Progenitor cell of endocrine pancreas (in vitro differentiated cells): Measurements from ENCODE around the gene ATP10A. TPM values are rescaled to one million over a fixed set of nuclear protein-coding genes. Genes with fewer than 3 reads are reported as not detected.

Source experiments
- DNase-seq: peaks from one replicate; pipeline ENCODE4 v3.0.0; 2021; ENCODE audit warnings: low spot score; ENCODE audit not compliant: unreplicated experiment
- H3K27ac Mint-ChIP-seq: 2 replicates; pipeline ENCODE4 v1.8.0; 2021; ENCODE audit warnings: mild to moderate bottlenecking, moderate library complexity, mixed read lengths
- H3K27me3 Mint-ChIP-seq: 2 replicates; pipeline ENCODE4 v1.8.0; 2021; ENCODE audit warnings: mixed read lengths
- H3K36me3 Mint-ChIP-seq: 2 replicates; pipeline ENCODE4 v1.8.0; 2022; ENCODE audit warnings: mixed read lengths; ENCODE audit not compliant: insufficient read depth
- H3K4me1 Mint-ChIP-seq: 2 replicates; pipeline ENCODE4 v1.8.0; 2021; ENCODE audit warnings: low read depth, mixed read lengths
- H3K4me3 Mint-ChIP-seq: 2 replicates; pipeline ENCODE4 v1.8.0; 2021; ENCODE audit warnings: low read depth, mild to moderate bottlenecking, moderate library complexity, mixed read lengths
- H3K9me3 Mint-ChIP-seq: 2 replicates; pipeline ENCODE4 v1.8.0; 2021; ENCODE audit warnings: low read depth, mixed read lengths
- total RNA-seq: library from RNA; stranded (reverse); gene quantifications from 2 replicates; pipeline ENCODE4 v1.2.1, GENCODE V29; 2021
- TF ChIP-seq, protein P1 (sequence below): fragments of 200-600 bp; sonication (generic); IDR thresholded peaks from one replicate; pipeline ENCODE4 v1.5.0; 2021; ENCODE audit warnings: antibody characterized with exemption, mild to moderate bottlenecking; ENCODE audit not compliant: unreplicated experiment

The ATP10A gene
- total RNA-seq, 1 donor from 2014 or later: 0.07 TPM

DNA sequence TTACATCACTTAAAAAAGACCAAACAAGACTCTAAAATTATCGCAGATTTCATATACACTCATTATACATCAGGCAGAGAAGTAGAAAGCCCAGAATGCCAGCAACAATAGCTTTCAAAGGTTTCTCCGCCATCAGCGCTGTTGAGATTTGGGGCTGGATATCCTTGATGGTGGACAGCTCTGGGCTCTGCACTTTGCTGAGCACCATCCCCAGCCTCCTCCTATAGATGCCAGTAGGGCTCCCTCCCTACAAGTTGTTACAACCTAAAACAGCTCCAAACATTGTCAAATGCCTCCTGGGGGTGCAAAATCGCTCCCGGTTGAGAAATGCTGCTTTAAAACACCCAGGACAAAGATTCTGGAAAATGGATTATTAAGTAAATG, 73.5 kb downstream of the ATP10A start:
- no peaks in the 10 kb centered on the region for H3K9me3 Mint-ChIP-seq
- TF ChIP-seq, protein P1, sequence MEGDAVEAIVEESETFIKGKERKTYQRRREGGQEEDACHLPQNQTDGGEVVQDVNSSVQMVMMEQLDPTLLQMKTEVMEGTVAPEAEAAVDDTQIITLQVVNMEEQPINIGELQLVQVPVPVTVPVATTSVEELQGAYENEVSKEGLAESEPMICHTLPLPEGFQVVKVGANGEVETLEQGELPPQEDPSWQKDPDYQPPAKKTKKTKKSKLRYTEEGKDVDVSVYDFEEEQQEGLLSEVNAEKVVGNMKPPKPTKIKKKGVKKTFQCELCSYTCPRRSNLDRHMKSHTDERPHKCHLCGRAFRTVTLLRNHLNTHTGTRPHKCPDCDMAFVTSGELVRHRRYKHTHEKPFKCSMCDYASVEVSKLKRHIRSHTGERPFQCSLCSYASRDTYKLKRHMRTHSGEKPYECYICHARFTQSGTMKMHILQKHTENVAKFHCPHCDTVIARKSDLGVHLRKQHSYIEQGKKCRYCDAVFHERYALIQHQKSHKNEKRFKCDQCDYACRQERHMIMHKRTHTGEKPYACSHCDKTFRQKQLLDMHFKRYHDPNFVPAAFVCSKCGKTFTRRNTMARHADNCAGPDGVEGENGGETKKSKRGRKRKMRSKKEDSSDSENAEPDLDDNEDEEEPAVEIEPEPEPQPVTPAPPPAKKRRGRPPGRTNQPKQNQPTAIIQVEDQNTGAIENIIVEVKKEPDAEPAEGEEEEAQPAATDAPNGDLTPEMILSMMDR: no peak
- H3K36me3 Mint-ChIP-seq: no peaks in the 10 kb centered on the region
- no peak overlapping the region for H3K4me3 Mint-ChIP-seq
- no peaks in the 10 kb centered on the region for H3K4me1 Mint-ChIP-seq
- H3K27me3 Mint-ChIP-seq: no peaks in the 10 kb centered on the region
- DNase-seq: no peak
- no peak overlapping the region for H3K27ac Mint-ChIP-seq

DNA sequence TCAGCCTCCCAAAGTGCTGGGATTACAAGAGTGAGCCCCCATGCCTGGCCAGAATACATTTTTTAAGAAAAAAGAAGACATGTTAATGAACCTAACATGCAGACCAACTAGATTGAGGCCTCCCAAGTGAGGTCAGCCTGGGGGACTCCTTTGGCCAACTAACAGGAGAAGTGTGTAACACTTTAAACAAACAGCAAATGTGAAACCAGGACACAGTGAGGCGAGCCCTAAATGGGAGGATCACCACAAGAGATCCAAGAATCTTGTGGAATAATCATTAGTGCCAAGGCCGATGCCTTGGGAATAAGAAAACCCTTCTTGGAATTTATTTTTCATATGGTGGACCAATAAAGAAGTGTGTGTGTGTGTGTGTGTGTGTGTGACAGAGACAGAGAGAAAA, 73.9 kb downstream of the ATP10A start:
- Mint-ChIP-seq H3K27me3 (no peaks in the 10 kb centered on the region), H3K9me3 (no peaks in the 10 kb centered on the region), H3K4me1 (no peaks in the 10 kb centered on the region), H3K27ac (no peak overlapping the region), H3K36me3 (no peaks in the 10 kb centered on the region), H3K4me3 (no peak overlapping the region)
- TF ChIP-seq, protein P1: no peak
- no peak for DNase-seq

DNA sequence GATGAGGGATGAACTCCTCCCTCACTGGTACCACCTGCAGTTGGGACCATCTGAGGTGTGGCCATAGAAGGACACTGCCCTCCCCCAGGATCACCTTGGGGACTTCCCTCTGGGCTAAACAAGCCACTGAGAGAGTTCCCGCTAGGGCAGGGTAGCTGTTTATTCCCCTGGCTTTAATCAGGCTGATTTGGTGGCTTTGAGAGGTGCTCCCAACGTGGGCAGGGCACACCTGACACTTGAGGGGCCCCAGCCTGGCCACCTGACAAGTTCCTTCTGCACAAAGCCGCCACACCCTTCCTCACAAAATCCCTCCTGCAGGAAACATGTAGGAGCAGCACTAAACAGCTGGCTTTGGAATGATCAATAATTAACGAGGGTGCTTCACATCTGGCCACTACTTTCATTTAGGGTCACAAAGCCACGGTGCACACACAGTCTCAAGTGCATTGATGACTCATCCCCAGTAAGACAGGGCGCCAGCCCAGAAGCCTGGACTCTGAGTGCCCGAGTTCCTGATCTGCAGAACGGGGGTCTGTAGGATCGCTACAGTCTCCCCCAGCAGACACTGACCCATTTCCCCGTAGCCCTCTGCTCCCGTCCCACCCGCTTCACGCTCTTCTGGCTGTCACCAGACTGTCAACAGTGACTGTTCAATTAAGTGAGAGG, 75.1 kb downstream of the ATP10A start:
- Mint-ChIP-seq H3K27me3 (no peaks in the 10 kb centered on the region), H3K4me3 (no peak overlapping the region), H3K27ac (no peak overlapping the region), H3K36me3 (no peaks in the 10 kb centered on the region), H3K4me1 (no peaks in the 10 kb centered on the region), H3K9me3 (no peaks in the 10 kb centered on the region)
- TF ChIP-seq, protein P1: no peak
- DNase-seq: no peak

DNA sequence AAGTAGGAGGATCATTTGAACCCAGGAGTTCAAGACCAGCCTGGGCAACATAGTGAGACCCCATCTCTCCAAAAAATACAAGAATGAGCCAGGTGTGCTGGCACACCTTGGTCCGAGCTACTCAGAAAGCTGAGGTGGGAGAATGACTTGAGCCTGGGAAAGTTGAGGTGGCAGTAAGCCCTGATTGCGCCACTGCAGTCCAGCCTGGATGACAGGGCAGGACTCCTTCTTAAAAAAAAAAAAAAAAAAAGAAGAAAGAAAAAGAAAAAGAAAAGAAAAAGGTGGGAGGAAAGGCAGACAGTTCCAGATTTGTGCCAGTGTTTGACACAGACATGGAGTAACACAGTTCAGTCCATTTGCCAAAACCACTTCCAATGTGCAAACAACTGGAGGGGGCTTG, 75.7 kb downstream of the ATP10A start:
- no peak overlapping the region for H3K4me3 Mint-ChIP-seq
- H3K27ac Mint-ChIP-seq: no peak overlapping the region
- H3K36me3 Mint-ChIP-seq: no peaks in the 10 kb centered on the region
- no peaks in the 10 kb centered on the region for H3K27me3 Mint-ChIP-seq
- TF ChIP-seq, protein P1: no peak
- no peak for DNase-seq
- H3K4me1 Mint-ChIP-seq: no peaks in the 10 kb centered on the region
- H3K9me3 Mint-ChIP-seq: no peaks in the 10 kb centered on the region

DNA sequence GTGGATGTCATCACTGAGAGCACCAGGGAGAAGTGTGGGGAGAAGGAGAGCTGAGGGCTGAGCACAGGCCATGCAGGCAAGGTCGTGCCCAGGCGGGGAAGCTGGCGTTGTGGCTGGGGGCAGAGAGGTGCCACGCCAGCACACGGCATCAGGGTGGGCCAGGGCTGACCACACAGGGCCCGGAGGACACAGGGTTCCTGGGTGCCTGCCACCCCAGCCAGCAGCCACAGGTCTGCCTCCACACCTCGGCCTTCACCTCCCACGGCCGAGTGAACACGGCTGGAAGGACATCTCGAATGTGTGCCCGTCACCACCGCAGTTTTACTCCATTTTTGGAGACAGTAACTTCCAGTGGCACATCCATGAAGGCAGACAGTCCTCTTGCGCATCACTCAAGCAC, 77.1 kb downstream of the ATP10A start:
- H3K4me3 Mint-ChIP-seq: no peak overlapping the region
- H3K27me3 Mint-ChIP-seq: no peaks in the 10 kb centered on the region
- no peaks in the 10 kb centered on the region for H3K4me1 Mint-ChIP-seq
- H3K9me3 Mint-ChIP-seq: no peaks in the 10 kb centered on the region
- TF ChIP-seq, protein P1: no peak
- no peak overlapping the region for H3K27ac Mint-ChIP-seq
- no peaks in the 10 kb centered on the region for H3K36me3 Mint-ChIP-seq
- no peak for DNase-seq
